ENCODE measurements around the gene SS18L1. TPM values are rescaled to one million over a fixed set of nuclear protein-coding genes. Genes with fewer than 3 reads are reported as not detected.

Gene SS18L1
- total RNA-seq, 5 donors from 2014 or later (not counting 1 experiment from before 2014, with no cell fraction given) = 14.6 to 23.6 (median 19.4) TPM

- DNase-seq = no peak
- Mint-ChIP-seq H3K27ac (no peak overlapping the region), H3K9me3 (no peaks in the 10 kb centered on the region), H3K4me1 (peaks cover 6 to 18% (median 17%) of the 10 kb centered on the region in 3 donors), H3K4me3 (no peak overlapping the region), H3K36me3 (peaks cover 25% of the 10 kb centered on the region), H3K27me3 (no peaks in the 10 kb centered on the region)
- Histone ChIP-seq H3K27me3 (replicated peaks in 1 of 2; ENCODE audit: control insufficient read depth in 2 of 2, extremely low read depth in 1 of 2, insufficient read depth in 2 of 2, low read length in 1 of 2) (no peaks in the 10 kb centered on the region), H3K4me1 (ENCODE audit: control insufficient read depth in 1 of 2, extremely low read depth in 1 of 2, insufficient read depth in 2 of 2, low read length in 2 of 2) (peaks cover 0 to 23% of the 10 kb centered on the region in 2 experiments), H3K27ac (ENCODE audit: low read length) (no peak overlapping the region), H3K9me3 (no peaks in the 10 kb centered on the region), H3K4me3 (ENCODE audit: control insufficient read depth in 1 of 2, extremely low read depth in 1 of 2, low read length in 1 of 2) (no peak overlapping the region), H3K36me3 (ENCODE audit: control insufficient read depth in 2 of 2, extremely low read depth in 1 of 2, insufficient read depth in 1 of 2, low read length in 1 of 2) (peaks cover 11 to 20% of the 10 kb centered on the region in 2 donors)
- ChIA-PET POLR2A (no interaction called here), CTCF (no interaction called here)
- 97% methylated on average over 22 of the region's 22 CpGs for WGBS (ENCODE audit: insufficient coverage)
- ATAC-seq (replicated peaks in 1 of 4) = no peak
Measured at GRCh38 chr20:62158541-62158940, 15.0 kb downstream of the SS18L1 start.

- H3K9me3 ChIP-seq = no peaks in the 10 kb centered on the region
- peaks cover 11 to 22% of the 10 kb centered on the region in 2 donors for H3K36me3 ChIP-seq (ENCODE audit: control insufficient read depth in 2 of 2, extremely low read depth in 1 of 2, insufficient read depth in 1 of 2, low read length in 1 of 2)
- no peak overlapping the region for H3K4me3 ChIP-seq (ENCODE audit: control insufficient read depth in 1 of 2, extremely low read depth in 1 of 2, low read length in 1 of 2)
- no peak overlapping the region for H3K27ac ChIP-seq (ENCODE audit: low read length)
- Mint-ChIP-seq H3K4me3 (no peak overlapping the region), H3K36me3 (peaks cover 24% of the 10 kb centered on the region), H3K9me3 (no peaks in the 10 kb centered on the region), H3K4me1 (peaks cover 6 to 18% (median 15%) of the 10 kb centered on the region in 3 donors), H3K27me3 (no peaks in the 10 kb centered on the region), H3K27ac (no peak overlapping the region)
- DNase-seq (no peak), ATAC-seq (replicated peaks in 1 of 4) (no peak)
- POLR2A ChIA-PET = no interaction called here
- H3K27me3 ChIP-seq (replicated peaks in 1 of 2; ENCODE audit: control insufficient read depth in 2 of 2, extremely low read depth in 1 of 2, insufficient read depth in 2 of 2, low read length in 1 of 2) = no peaks in the 10 kb centered on the region
- H3K4me1 ChIP-seq (ENCODE audit: control insufficient read depth in 1 of 2, extremely low read depth in 1 of 2, insufficient read depth in 2 of 2, low read length in 2 of 2) = peaks cover 0 to 23% of the 10 kb centered on the region in 2 experiments
- CTCF ChIA-PET = no interaction called here
- 98% methylated on average over 8 of the region's 11 CpGs for WGBS (ENCODE audit: insufficient coverage)
Measured at GRCh38 chr20:62159052-62159451, 15.5 kb downstream of the SS18L1 start.

DNA sequence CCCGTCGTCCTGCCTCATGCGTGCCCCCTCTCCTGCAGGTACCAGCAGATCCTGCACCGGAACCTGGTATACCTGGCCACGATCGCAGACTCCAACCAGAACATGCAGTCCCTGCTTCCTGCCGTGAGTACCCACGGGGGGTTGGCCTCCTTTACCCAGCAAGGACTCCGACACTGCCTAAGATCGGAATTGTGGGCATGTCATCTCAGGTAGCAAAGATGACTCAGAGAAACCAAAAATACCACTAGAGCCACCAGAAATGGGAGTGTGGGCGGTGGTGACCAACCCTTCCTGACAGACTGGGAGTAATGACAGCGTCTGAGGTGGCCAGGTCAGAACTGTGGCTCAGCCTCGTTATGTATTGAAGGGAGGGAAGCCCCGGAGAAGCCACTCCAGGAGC lies 16.3 kb downstream of the SS18L1 start:
- Histone ChIP-seq H3K4me1 (ENCODE audit: control insufficient read depth in 1 of 2, extremely low read depth in 1 of 2, insufficient read depth in 2 of 2, low read length in 2 of 2) (peaks cover 0 to 23% of the 10 kb centered on the region in 2 experiments), H3K9me3 (no peaks in the 10 kb centered on the region), H3K4me3 (ENCODE audit: control insufficient read depth in 1 of 2, extremely low read depth in 1 of 2, low read length in 1 of 2) (no peak overlapping the region), H3K27ac (ENCODE audit: low read length) (no peak overlapping the region), H3K36me3 (ENCODE audit: control insufficient read depth in 2 of 2, extremely low read depth in 1 of 2, insufficient read depth in 1 of 2, low read length in 1 of 2) (peaks cover 15 to 26% of the 10 kb centered on the region in 2 donors), H3K27me3 (replicated peaks in 1 of 2; ENCODE audit: control insufficient read depth in 2 of 2, extremely low read depth in 1 of 2, insufficient read depth in 2 of 2, low read length in 1 of 2) (no peaks in the 10 kb centered on the region)
- DNase-seq = no peak
- Mint-ChIP-seq H3K27me3 (no peaks in the 10 kb centered on the region), H3K4me1 (peaks cover 2 to 17% (median 15%) of the 10 kb centered on the region in 3 donors), H3K27ac (no peak overlapping the region), H3K4me3 (no peak overlapping the region), H3K9me3 (no peaks in the 10 kb centered on the region), H3K36me3 (peaks cover 16% of the 10 kb centered on the region)
- ChIA-PET CTCF (no interaction called here), POLR2A (no interaction called here)
- 57% methylated on average over 10 of the region's 14 CpGs for WGBS (ENCODE audit: insufficient coverage)
- ATAC-seq (replicated peaks in 1 of 4) = peak in 1 of 4 experiments; percentile 33

DNA sequence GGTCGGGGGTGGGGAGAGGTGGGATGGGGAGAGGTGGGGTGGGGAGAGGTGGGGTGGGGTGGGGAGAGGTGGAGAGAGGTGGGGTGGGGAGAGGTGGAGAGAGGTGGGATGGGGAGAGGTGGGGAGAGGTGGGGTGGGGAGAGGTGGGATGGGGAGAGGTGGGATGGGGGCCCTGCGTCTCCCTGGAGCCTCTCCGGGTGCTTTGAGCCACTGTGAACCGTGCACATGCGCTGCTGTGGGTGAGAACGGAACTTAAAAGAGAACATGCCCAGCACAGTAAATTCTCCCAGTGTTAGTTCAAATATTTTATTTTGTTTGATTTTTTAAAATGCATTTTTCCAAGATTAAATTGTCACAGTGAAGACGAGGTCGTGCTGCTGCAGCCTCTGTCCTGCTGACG lies 16.7 kb downstream of the SS18L1 start:
- Mint-ChIP-seq H3K9me3 (no peaks in the 10 kb centered on the region), H3K4me1 (peaks cover 0 to 16% (median 15%) of the 10 kb centered on the region in 3 donors), H3K36me3 (peaks cover 16% of the 10 kb centered on the region), H3K27me3 (no peaks in the 10 kb centered on the region), H3K27ac (no peak overlapping the region), H3K4me3 (no peak overlapping the region)
- Histone ChIP-seq H3K36me3 (ENCODE audit: control insufficient read depth in 2 of 2, extremely low read depth in 1 of 2, insufficient read depth in 1 of 2, low read length in 1 of 2) (peaks cover 19 to 28% of the 10 kb centered on the region in 2 donors), H3K9me3 (no peaks in the 10 kb centered on the region), H3K27ac (ENCODE audit: low read length) (no peak overlapping the region), H3K4me3 (ENCODE audit: control insufficient read depth in 1 of 2, extremely low read depth in 1 of 2, low read length in 1 of 2) (no peak overlapping the region), H3K4me1 (ENCODE audit: control insufficient read depth in 1 of 2, extremely low read depth in 1 of 2, insufficient read depth in 2 of 2, low read length in 2 of 2) (peaks cover 0 to 23% of the 10 kb centered on the region in 2 experiments), H3K27me3 (replicated peaks in 1 of 2; ENCODE audit: control insufficient read depth in 2 of 2, extremely low read depth in 1 of 2, insufficient read depth in 2 of 2, low read length in 1 of 2) (no peaks in the 10 kb centered on the region)
- CTCF ChIA-PET = no interaction called here
- POLR2A ChIA-PET = no interaction called here
- WGBS (ENCODE audit: insufficient coverage) = 95% methylated on average over 3 of the region's 9 CpGs
- DNase-seq = no peak
- ATAC-seq (replicated peaks in 1 of 4) = no peak

GRCh38 chr20:62160876-62161275 lies 17.3 kb downstream of the SS18L1 start:
- Mint-ChIP-seq H3K27ac (no peak overlapping the region), H3K36me3 (peaks cover 17% of the 10 kb centered on the region), H3K4me1 (peaks cover 0 to 14% (median 11%) of the 10 kb centered on the region in 3 donors), H3K27me3 (no peaks in the 10 kb centered on the region), H3K4me3 (no peak overlapping the region), H3K9me3 (no peaks in the 10 kb centered on the region)
- H3K4me3 ChIP-seq (ENCODE audit: control insufficient read depth in 1 of 2, extremely low read depth in 1 of 2, low read length in 1 of 2) = no peak overlapping the region
- WGBS (ENCODE audit: insufficient coverage) = 98% methylated on average over 14 of the region's 17 CpGs
- H3K36me3 ChIP-seq (ENCODE audit: control insufficient read depth in 2 of 2, extremely low read depth in 1 of 2, insufficient read depth in 1 of 2, low read length in 1 of 2) = peaks cover 25 to 35% of the 10 kb centered on the region in 2 donors
- POLR2A ChIA-PET = no interaction called here
- no peak for DNase-seq
- peaks cover 0 to 23% of the 10 kb centered on the region in 2 experiments for H3K4me1 ChIP-seq (ENCODE audit: control insufficient read depth in 1 of 2, extremely low read depth in 1 of 2, insufficient read depth in 2 of 2, low read length in 2 of 2)
- CTCF ChIA-PET = no interaction called here
- no peaks in the 10 kb centered on the region for H3K27me3 ChIP-seq (replicated peaks in 1 of 2; ENCODE audit: control insufficient read depth in 2 of 2, extremely low read depth in 1 of 2, insufficient read depth in 2 of 2, low read length in 1 of 2)
- H3K9me3 ChIP-seq = no peaks in the 10 kb centered on the region
- ATAC-seq (replicated peaks in 1 of 4) = no peak
- no peak overlapping the region for H3K27ac ChIP-seq (ENCODE audit: low read length)

GRCh38 chr20:62161347-62161746 lies 17.8 kb downstream of the SS18L1 start:
- Histone ChIP-seq H3K36me3 (ENCODE audit: control insufficient read depth in 2 of 2, extremely low read depth in 1 of 2, insufficient read depth in 1 of 2, low read length in 1 of 2) (peaks cover 25 to 38% of the 10 kb centered on the region in 2 donors), H3K4me3 (ENCODE audit: control insufficient read depth in 1 of 2, extremely low read depth in 1 of 2, low read length in 1 of 2) (no peak overlapping the region), H3K9me3 (no peaks in the 10 kb centered on the region), H3K4me1 (ENCODE audit: control insufficient read depth in 1 of 2, extremely low read depth in 1 of 2, insufficient read depth in 2 of 2, low read length in 2 of 2) (peaks cover 0 to 20% of the 10 kb centered on the region in 2 experiments), H3K27me3 (replicated peaks in 1 of 2; ENCODE audit: control insufficient read depth in 2 of 2, extremely low read depth in 1 of 2, insufficient read depth in 2 of 2, low read length in 1 of 2) (no peaks in the 10 kb centered on the region), H3K27ac (ENCODE audit: low read length) (no peak overlapping the region)
- no peaks in the 10 kb centered on the region for H3K27me3 Mint-ChIP-seq
- H3K9me3 Mint-ChIP-seq = no peaks in the 10 kb centered on the region
- H3K27ac Mint-ChIP-seq = no peak overlapping the region
- no peak for DNase-seq
- no peak for ATAC-seq (replicated peaks in 1 of 4)
- peaks cover 0 to 9% (median 9%) of the 10 kb centered on the region in 3 donors for H3K4me1 Mint-ChIP-seq
- ChIA-PET CTCF (no interaction called here), POLR2A (no interaction called here)
- WGBS (ENCODE audit: insufficient coverage) = 94% methylated on average over 14 of the region's 17 CpGs
- H3K4me3 Mint-ChIP-seq = no peak overlapping the region
- H3K36me3 Mint-ChIP-seq = peaks cover 21% of the 10 kb centered on the region

Data from T-cell (primary cell).